ENCODE data around the gene BASP1.

The BASP1 gene

GRCh38 chr5:17222664-17223063, 5.2 kb downstream of the BASP1 start (continued):
- TF ChIP-seq ZFP3 (CRISPR knock-in tag; IDR thresholded peaks at IDR 0.05) (no peak), TOX (CRISPR knock-in tag; IDR thresholded peaks at IDR 0.05; ENCODE audit: borderline replicate concordance) (no peak), OSR1 (CRISPR knock-in tag; IDR thresholded peaks at IDR 0.05) (no peak), ISL1 (CRISPR knock-in tag; IDR thresholded peaks at IDR 0.05) (no peak), BACH2 (CRISPR knock-in tag; IDR thresholded peaks at IDR 0.05; ENCODE audit: borderline replicate concordance) (no peak)

DNA sequence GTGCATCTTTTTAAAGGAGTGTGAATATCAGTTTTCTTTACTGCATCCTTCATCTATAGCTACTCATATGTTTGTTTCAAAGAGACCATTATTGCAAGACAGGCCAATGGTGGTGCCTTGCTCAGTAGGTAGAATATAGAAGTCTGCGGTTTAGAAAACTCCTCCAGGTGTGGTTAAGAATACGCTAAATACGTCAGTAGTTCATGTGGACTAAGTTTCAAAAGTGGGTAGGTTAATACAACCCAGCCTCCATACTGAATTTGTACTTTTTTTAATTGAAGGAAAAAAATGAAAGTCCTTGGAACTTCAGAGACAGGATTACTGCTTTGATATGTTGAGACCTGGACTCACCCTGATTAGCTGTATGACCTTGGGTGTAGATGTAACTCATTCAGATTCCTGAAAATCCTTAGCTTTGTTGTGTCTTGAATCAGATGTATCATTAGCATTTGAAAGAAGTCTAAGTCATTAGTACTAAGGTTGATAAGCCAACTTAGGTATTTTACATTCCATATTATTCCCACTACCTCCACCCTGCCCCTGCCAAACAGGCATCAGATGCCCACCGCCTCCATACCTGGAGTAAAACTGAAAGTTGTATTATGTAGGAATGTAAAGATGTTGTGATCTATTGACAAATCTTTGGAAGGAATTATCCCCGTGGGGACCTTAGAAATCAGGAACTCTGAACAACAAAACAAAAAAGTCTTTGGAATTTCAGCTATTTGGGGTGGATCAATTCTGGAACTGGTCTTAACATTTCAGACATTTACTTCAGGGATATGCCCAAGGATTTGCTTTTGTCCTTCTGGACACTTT, 6.1 kb downstream of the BASP1 start:
- TF ChIP-seq CSDC2 (CRISPR knock-in tag; IDR thresholded peaks at IDR 0.05) (no peak), ZNF8 (CRISPR knock-in tag; IDR thresholded peaks at IDR 0.05) (no peak), SNAI2 (CRISPR knock-in tag; IDR thresholded peaks at IDR 0.05) (no peak), ZNF70 (CRISPR knock-in tag; IDR thresholded peaks at IDR 0.05) (no peak)
- no peak for ATAC-seq

DNA sequence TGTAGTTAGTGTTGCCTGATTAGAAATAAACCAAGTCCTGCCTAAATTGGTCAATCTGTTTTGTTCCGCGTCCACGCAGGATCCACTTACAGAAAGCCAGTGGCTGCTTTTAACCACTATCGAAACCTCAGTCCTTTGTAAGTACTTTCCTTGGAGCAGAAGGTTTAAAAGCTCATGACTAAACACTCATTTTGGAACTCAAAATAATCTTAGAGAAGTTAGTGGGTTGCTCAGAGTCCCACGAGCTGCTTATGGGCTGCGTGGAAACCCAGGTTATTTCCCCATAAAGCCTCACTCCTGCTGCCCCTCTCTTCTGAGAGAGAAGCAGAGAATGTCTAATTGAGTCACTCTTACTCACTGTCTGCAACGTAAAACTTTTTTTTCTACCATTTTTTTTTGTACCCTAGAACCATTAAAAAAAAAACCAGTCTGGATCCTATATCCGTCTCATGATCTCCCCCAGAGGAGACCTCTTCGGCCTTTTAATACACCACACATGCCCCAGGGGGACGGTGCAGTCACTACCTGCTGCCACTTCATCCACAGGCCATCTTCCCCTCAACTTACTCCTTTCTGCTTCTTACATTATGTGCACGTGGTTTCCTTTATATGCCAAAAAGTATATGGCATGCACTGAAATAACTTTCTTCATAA, 7.6 kb downstream of the BASP1 start:
- TF ChIP-seq BACH2 (CRISPR knock-in tag; IDR thresholded peaks at IDR 0.05; ENCODE audit: borderline replicate concordance): no peak
- TF ChIP-seq, protein P1, sequence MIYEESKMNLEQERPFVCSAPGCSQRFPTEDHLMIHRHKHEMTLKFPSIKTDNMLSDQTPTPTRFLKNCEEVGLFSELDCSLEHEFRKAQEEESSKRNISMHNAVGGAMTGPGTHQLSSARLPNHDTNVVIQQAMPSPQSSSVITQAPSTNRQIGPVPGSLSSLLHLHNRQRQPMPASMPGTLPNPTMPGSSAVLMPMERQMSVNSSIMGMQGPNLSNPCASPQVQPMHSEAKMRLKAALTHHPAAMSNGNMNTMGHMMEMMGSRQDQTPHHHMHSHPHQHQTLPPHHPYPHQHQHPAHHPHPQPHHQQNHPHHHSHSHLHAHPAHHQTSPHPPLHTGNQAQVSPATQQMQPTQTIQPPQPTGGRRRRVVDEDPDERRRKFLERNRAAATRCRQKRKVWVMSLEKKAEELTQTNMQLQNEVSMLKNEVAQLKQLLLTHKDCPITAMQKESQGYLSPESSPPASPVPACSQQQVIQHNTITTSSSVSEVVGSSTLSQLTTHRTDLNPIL (CRISPR knock-in tag; IDR thresholded peaks at IDR 0.05; ENCODE audit: low read depth): no peak
- TF ChIP-seq TSHZ2 (CRISPR knock-in tag; IDR thresholded peaks at IDR 0.05): no peak
- TF ChIP-seq ISL1 (CRISPR knock-in tag; IDR thresholded peaks at IDR 0.05): no peak
- no peak for TF ChIP-seq CSDC2 (CRISPR knock-in tag; IDR thresholded peaks at IDR 0.05)
- no peak for TF ChIP-seq OSR1 (CRISPR knock-in tag; IDR thresholded peaks at IDR 0.05)
- no peak for TF ChIP-seq ZNF565 (CRISPR knock-in tag; conservative IDR thresholded peaks at IDR 0.05; ENCODE audit: low read depth)
- no peak for TF ChIP-seq POU6F1 (CRISPR knock-in tag; IDR thresholded peaks at IDR 0.05; ENCODE audit: borderline replicate concordance, low read depth)
- TF ChIP-seq ZNF70 (CRISPR knock-in tag; IDR thresholded peaks at IDR 0.05): no peak
- TF ChIP-seq SNAI2 (CRISPR knock-in tag; IDR thresholded peaks at IDR 0.05): no peak
- no peak for TF ChIP-seq ZFP30 (CRISPR knock-in tag; IDR thresholded peaks at IDR 0.05)
- no peak for TF ChIP-seq GLIS3 (CRISPR knock-in tag; IDR thresholded peaks at IDR 0.05)
- no peak for TF ChIP-seq ARNTL (CRISPR knock-in tag; IDR thresholded peaks at IDR 0.05; ENCODE audit: borderline replicate concordance, low read depth)
- TF ChIP-seq TOX (CRISPR knock-in tag; IDR thresholded peaks at IDR 0.05; ENCODE audit: borderline replicate concordance): no peak
- no peak for TF ChIP-seq PPARA (CRISPR knock-in tag; IDR thresholded peaks at IDR 0.05; ENCODE audit: borderline replicate concordance)
- no peak for TF ChIP-seq ZNF8 (CRISPR knock-in tag; IDR thresholded peaks at IDR 0.05)
- no peak for TF ChIP-seq ZC3H10 (CRISPR knock-in tag; IDR thresholded peaks at IDR 0.05)
- peak; percentile 33 for ATAC-seq

DNA sequence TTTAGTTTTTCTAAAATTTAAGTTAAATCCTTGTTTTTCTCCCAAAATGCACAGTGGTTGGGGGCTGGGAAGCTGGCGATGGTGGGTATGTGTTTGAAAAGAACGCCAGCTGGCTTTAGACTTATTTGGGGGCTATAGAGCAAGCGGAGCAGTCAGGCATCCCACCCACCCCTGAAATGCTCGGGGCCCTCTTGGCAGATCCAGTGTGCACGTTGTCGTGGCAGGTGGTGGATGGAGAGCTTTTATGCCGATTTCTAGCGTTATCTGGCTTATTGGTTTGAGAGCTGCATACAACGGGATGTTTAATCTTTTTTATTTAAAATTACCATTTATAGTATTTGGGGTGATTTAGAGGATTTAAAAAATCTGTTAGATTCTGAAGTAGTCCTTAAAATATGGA, 8.1 kb downstream of the BASP1 start:
- no peak for TF ChIP-seq TCF4 (CRISPR knock-in tag; IDR thresholded peaks at IDR 0.05; ENCODE audit: borderline replicate concordance)
- TF ChIP-seq RARB (CRISPR knock-in tag; IDR thresholded peaks at IDR 0.05): no peak
- no peak for ATAC-seq

- ATAC-seq: no peak
- TF ChIP-seq, protein P2, sequence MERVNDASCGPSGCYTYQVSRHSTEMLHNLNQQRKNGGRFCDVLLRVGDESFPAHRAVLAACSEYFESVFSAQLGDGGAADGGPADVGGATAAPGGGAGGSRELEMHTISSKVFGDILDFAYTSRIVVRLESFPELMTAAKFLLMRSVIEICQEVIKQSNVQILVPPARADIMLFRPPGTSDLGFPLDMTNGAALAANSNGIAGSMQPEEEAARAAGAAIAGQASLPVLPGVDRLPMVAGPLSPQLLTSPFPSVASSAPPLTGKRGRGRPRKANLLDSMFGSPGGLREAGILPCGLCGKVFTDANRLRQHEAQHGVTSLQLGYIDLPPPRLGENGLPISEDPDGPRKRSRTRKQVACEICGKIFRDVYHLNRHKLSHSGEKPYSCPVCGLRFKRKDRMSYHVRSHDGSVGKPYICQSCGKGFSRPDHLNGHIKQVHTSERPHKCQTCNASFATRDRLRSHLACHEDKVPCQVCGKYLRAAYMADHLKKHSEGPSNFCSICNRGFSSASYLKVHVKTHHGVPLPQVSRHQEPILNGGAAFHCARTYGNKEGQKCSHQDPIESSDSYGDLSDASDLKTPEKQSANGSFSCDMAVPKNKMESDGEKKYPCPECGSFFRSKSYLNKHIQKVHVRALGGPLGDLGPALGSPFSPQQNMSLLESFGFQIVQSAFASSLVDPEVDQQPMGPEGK (CRISPR knock-in tag; IDR thresholded peaks at IDR 0.05; ENCODE audit: borderline replicate concordance): no peak
- TF ChIP-seq ZC3H10 (CRISPR knock-in tag; IDR thresholded peaks at IDR 0.05): no peak
- TF ChIP-seq TCF4 (CRISPR knock-in tag; IDR thresholded peaks at IDR 0.05; ENCODE audit: borderline replicate concordance): no peak
- no peak for TF ChIP-seq GLIS3 (CRISPR knock-in tag; IDR thresholded peaks at IDR 0.05)
- TF ChIP-seq RARB (CRISPR knock-in tag; IDR thresholded peaks at IDR 0.05): no peak
- no peak for TF ChIP-seq ISL1 (CRISPR knock-in tag; IDR thresholded peaks at IDR 0.05)
- no peak for TF ChIP-seq BACH2 (CRISPR knock-in tag; IDR thresholded peaks at IDR 0.05; ENCODE audit: borderline replicate concordance)
- TF ChIP-seq TOX (CRISPR knock-in tag; IDR thresholded peaks at IDR 0.05; ENCODE audit: borderline replicate concordance): no peak
- no peak for TF ChIP-seq ARNTL (CRISPR knock-in tag; IDR thresholded peaks at IDR 0.05; ENCODE audit: borderline replicate concordance, low read depth)
- no peak for TF ChIP-seq PPARA (CRISPR knock-in tag; IDR thresholded peaks at IDR 0.05; ENCODE audit: borderline replicate concordance)
- TF ChIP-seq, protein P1 (CRISPR knock-in tag; IDR thresholded peaks at IDR 0.05; ENCODE audit: low read depth): no peak
- no peak for TF ChIP-seq SNAI2 (CRISPR knock-in tag; IDR thresholded peaks at IDR 0.05)
- TF ChIP-seq ESRRG (CRISPR knock-in tag; IDR thresholded peaks at IDR 0.05): no peak
- no peak for TF ChIP-seq ZNF70 (CRISPR knock-in tag; IDR thresholded peaks at IDR 0.05)
- TF ChIP-seq ZNF565 (CRISPR knock-in tag; conservative IDR thresholded peaks at IDR 0.05; ENCODE audit: low read depth): no peak
- no peak for TF ChIP-seq OSR1 (CRISPR knock-in tag; IDR thresholded peaks at IDR 0.05)
- TF ChIP-seq ZFP30 (CRISPR knock-in tag; IDR thresholded peaks at IDR 0.05): no peak
These were observed 10.4 kb downstream of the BASP1 start for GRCh38 chr5:17227868-17228267.
